H9 (cell line): ENCODE results near the gene GTPBP4. TPM values are rescaled to one million over a fixed set of nuclear protein-coding genes. Genes with fewer than 3 reads are reported as not detected.

Experiments used
- DNase-seq: peaks from one replicate; pipeline ENCODE4 v3.0.0-alpha.2; 2017
- H2AFZ ChIP-seq: one replicate; pipeline ENCODE4 v1.6.1; 2013; ENCODE audit warnings: mild to moderate bottlenecking, low read length, control low read depth, moderate library complexity
- H2AK5ac ChIP-seq: 2 replicates; pipeline ENCODE4 v1.6.1; 2013; ENCODE audit warnings: low read length, control low read depth, mixed read lengths; ENCODE audit not compliant: insufficient read length
- H2BK120ac ChIP-seq: one replicate; pipeline ENCODE4 v1.6.1; 2013; ENCODE audit warnings: low read depth, mild to moderate bottlenecking, low read length, control low read depth, inconsistent platforms; ENCODE audit not compliant: poor library complexity, severe bottlenecking
- H2BK12ac ChIP-seq: 2 replicates; pipeline ENCODE4 v1.6.1; 2013; ENCODE audit warnings: low read length, control low read depth, mixed read lengths, low read depth; ENCODE audit not compliant: insufficient read length
- H2BK15ac ChIP-seq: 2 replicates; pipeline ENCODE4 v1.6.1; 2013; ENCODE audit warnings: low read depth, low read length, control low read depth
- H2BK20ac ChIP-seq: one replicate; pipeline ENCODE4 v1.6.1; 2013; ENCODE audit warnings: low read depth, mild to moderate bottlenecking, low read length, control low read depth, inconsistent platforms; ENCODE audit not compliant: poor library complexity, severe bottlenecking
- H2BK5ac ChIP-seq: 2 replicates; pipeline ENCODE4 v1.6.1; 2013; ENCODE audit warnings: low read length, control low read depth, mixed read lengths; ENCODE audit not compliant: insufficient read length
- H3K14ac ChIP-seq: 2 replicates; pipeline ENCODE4 v1.6.1; 2013; ENCODE audit warnings: low read length, control low read depth; ENCODE audit not compliant: insufficient read depth
- H3K18ac ChIP-seq: 2 replicates; pipeline ENCODE4 v1.6.1; 2013; ENCODE audit warnings: low read depth, mild to moderate bottlenecking, mixed read lengths, low read length, control low read depth; ENCODE audit not compliant: insufficient read length
- H3K23ac ChIP-seq: 2 replicates; pipeline ENCODE4 v1.6.1; 2013; ENCODE audit warnings: low read length, control low read depth, mixed read lengths, low read depth; ENCODE audit not compliant: insufficient read length
- H3K23me2 ChIP-seq: 2 replicates; pipeline ENCODE4 v1.6.1; 2013; ENCODE audit warnings: low read depth, mild to moderate bottlenecking, mixed read lengths, low read length, control low read depth; ENCODE audit not compliant: insufficient read length, poor library complexity, severe bottlenecking
- H3K27ac ChIP-seq: 2 replicates; pipeline ENCODE4 v1.5.1; 2013; ENCODE audit warnings: low read length, control low read depth, mixed read lengths, low read depth; ENCODE audit not compliant: insufficient read length
- H3K27me3 ChIP-seq: 2 replicates; pipeline ENCODE4 v1.6.1; 2013; ENCODE audit warnings: low read length, control low read depth, inconsistent platforms; ENCODE audit not compliant: insufficient read depth
- H3K4ac ChIP-seq: 2 replicates; pipeline ENCODE4 v1.6.1; 2013; ENCODE audit warnings: low read depth, mild to moderate bottlenecking, control low read depth, inconsistent platforms, low read length, moderate library complexity
- H3K4me1 ChIP-seq: 2 replicates; pipeline ENCODE4 v1.6.1; 2013; ENCODE audit warnings: low read length, control low read depth, inconsistent platforms; ENCODE audit not compliant: insufficient read depth
- H3K4me2 ChIP-seq: 2 replicates; pipeline ENCODE4 v1.6.1; 2013; ENCODE audit warnings: low read length, control low read depth, mixed read lengths; ENCODE audit not compliant: insufficient read length, insufficient read depth
- H3K56ac ChIP-seq: 2 replicates; pipeline ENCODE4 v1.6.1; 2013; ENCODE audit warnings: low read depth, mild to moderate bottlenecking, mixed read lengths, low read length, control low read depth; ENCODE audit not compliant: insufficient read length
- H3K79me1 ChIP-seq: 2 replicates; pipeline ENCODE4 v1.6.1; 2013; ENCODE audit warnings: low read depth, mild to moderate bottlenecking, moderate library complexity, low read length, control low read depth, inconsistent platforms; ENCODE audit not compliant: insufficient read depth, poor library complexity, severe bottlenecking
- H3K79me2 ChIP-seq: 2 replicates; pipeline ENCODE4 v1.6.1; 2013; ENCODE audit warnings: low read length, control low read depth, inconsistent platforms; ENCODE audit not compliant: insufficient read depth
- H3K9ac ChIP-seq: 2 replicates; pipeline ENCODE4 v1.6.1; 2013; ENCODE audit warnings: low read length, control low read depth, mixed read lengths; ENCODE audit not compliant: insufficient read length; ENCODE audit errors: extremely low read depth
- H3K9me3 ChIP-seq: one replicate; pipeline ENCODE4 v1.6.1; 2013; ENCODE audit warnings: low read depth, low read length, inconsistent platforms; ENCODE audit not compliant: control insufficient read depth
- H3T11ph ChIP-seq: one replicate; pipeline ENCODE4 v1.6.1; 2013; ENCODE audit warnings: mild to moderate bottlenecking, low read length, control low read depth, inconsistent platforms
- H4K20me1 ChIP-seq: one replicate; pipeline ENCODE4 v1.6.1; 2013; ENCODE audit not compliant: control insufficient read depth, insufficient read length, insufficient read depth
- H4K5ac ChIP-seq: 2 replicates; pipeline ENCODE4 v1.6.1; 2013; ENCODE audit warnings: low read depth, mild to moderate bottlenecking, mixed read lengths, low read length, control low read depth; ENCODE audit not compliant: insufficient read length
- H4K8ac ChIP-seq: replicated peaks from 2 replicates; pipeline ENCODE4 v1.6.1; 2013; ENCODE audit warnings: low read length, control low read depth, mixed read lengths, low read depth; ENCODE audit not compliant: insufficient read length
- H4K91ac ChIP-seq: 2 replicates; pipeline ENCODE4 v1.6.1; 2013; ENCODE audit warnings: low read depth, mild to moderate bottlenecking, moderate library complexity, mixed read lengths, low read length, control low read depth; ENCODE audit not compliant: insufficient read length
- H3K27ac Mint-ChIP-seq, 3 experiments: 2 replicates in 2 of 3; 3 replicates in 1 of 3; pipeline ENCODE4 v1.8.0; 2020 to 2021; ENCODE audit warnings: mixed read lengths in 3 of 3, mild to moderate bottlenecking in 1 of 3, moderate library complexity in 1 of 3
- H3K27me3 Mint-ChIP-seq: 2 replicates; pipeline ENCODE4 v1.8.0; 2021; ENCODE audit warnings: low read depth, mild to moderate bottlenecking, moderate library complexity, mixed read lengths
- H3K36me3 Mint-ChIP-seq, 3 experiments: 2 replicates in 2 of 3; 3 replicates in 1 of 3; pipeline ENCODE4 v1.8.0; 2020 to 2021; ENCODE audit warnings: low read depth in 3 of 3, mixed read lengths in 3 of 3; ENCODE audit not compliant: insufficient read depth in 1 of 3
- H3K4me1 Mint-ChIP-seq, 2 experiments: 2 replicates each; pipeline ENCODE4 v1.8.0; 2020; ENCODE audit warnings: mixed read lengths in 2 of 2
- H3K4me3 Mint-ChIP-seq, 2 experiments: 2 replicates in 1 of 2; 3 replicates in 1 of 2; pipeline ENCODE4 v1.8.0; 2020 to 2021; ENCODE audit warnings: mild to moderate bottlenecking in 2 of 2, mixed read lengths in 2 of 2, moderate library complexity in 1 of 2
- H3K9me3 Mint-ChIP-seq, 2 experiments: 2 replicates in 1 of 2; 3 replicates in 1 of 2; pipeline ENCODE4 v1.8.0; 2020; ENCODE audit warnings: mild to moderate bottlenecking in 2 of 2, mixed read lengths in 2 of 2, moderate library complexity in 1 of 2
- CTCF ChIP-seq: fragments of 200-600 bp; sonication (generic); conservative IDR thresholded peaks from 3 replicates; pipeline ENCODE4 v1.8.0; 2021; ENCODE audit warnings: antibody characterized with exemption, mild to moderate bottlenecking
- WGBS: extraction: QIAGEN DNeasy Blood & Tissue Kit; methylation state at CpG from one replicate; pipeline ENCODE4 v1.1.7; 2013; ENCODE audit warnings: missing lambda C conversion rate, low lambda C conversion rate, mixed read lengths; ENCODE audit not compliant: insufficient read length; ENCODE audit errors: extremely low coverage; 5-methylcytosine and 5-hydroxymethylcytosine counted together
- total RNA-seq: library from RNA; stranded (reverse); gene quantifications from 2 replicates; pipeline ENCODE4 v1.2.1, GENCODE V29; 2021

GTPBP4 gene
- total RNA-seq, 1 experiment from 2014 or later: 134 TPM

- no peak overlapping the region for H2BK12ac ChIP-seq
- H3K18ac ChIP-seq: no peak overlapping the region
- no peak overlapping the region for H2AK5ac ChIP-seq
- peaks cover 27% of the 10 kb centered on the region for H3K9me3 ChIP-seq
- H2BK20ac ChIP-seq: no peak overlapping the region
- H3K27me3 ChIP-seq: no peaks in the 10 kb centered on the region
- H3K79me1 ChIP-seq: no peaks in the 10 kb centered on the region
- H3K4ac ChIP-seq: no peak overlapping the region
- H3K4me1 ChIP-seq: no peaks in the 10 kb centered on the region
- TF ChIP-seq CTCF: no peak
- H4K5ac ChIP-seq: no peak overlapping the region
- no peak overlapping the region for H3K56ac ChIP-seq
- H3K4me3 Mint-ChIP-seq: no peak overlapping the region
- no CpG with 5 or more reads among the region's 6 CpGs for WGBS
- H3K14ac ChIP-seq: no peak overlapping the region
- no peak overlapping the region for H3K9ac ChIP-seq
- H3K4me2 ChIP-seq: no peak overlapping the region
- H2AFZ ChIP-seq: no peak overlapping the region
- no peak overlapping the region for H4K8ac ChIP-seq
- H4K91ac ChIP-seq: no peak overlapping the region
- no peak overlapping the region for H3T11ph ChIP-seq
- no peak for DNase-seq
- H3K27me3 Mint-ChIP-seq: peaks cover 1% of the 10 kb centered on the region; the same call in 1 of the 2 replicates
- H3K4me1 Mint-ChIP-seq: peaks cover 4 to 6% of the 10 kb centered on the region in 2 experiments; a peak in 3 of 4 replicates
- no peak overlapping the region for H3K23ac ChIP-seq
- H3K27ac ChIP-seq: no peak overlapping the region
- H3K79me2 ChIP-seq: no peaks in the 10 kb centered on the region
- H3K9me3 Mint-ChIP-seq: peaks cover 31 to 34% of the 10 kb centered on the region in 2 experiments
- H3K23me2 ChIP-seq: peaks cover 3% of the 10 kb centered on the region
- no peak overlapping the region for H2BK15ac ChIP-seq
- H4K20me1 ChIP-seq: no peaks in the 10 kb centered on the region
- peaks cover 21 to 27% (median 26%) of the 10 kb centered on the region in 3 experiments for H3K36me3 Mint-ChIP-seq
- no peak overlapping the region for H2BK5ac ChIP-seq
- no peak overlapping the region for H2BK120ac ChIP-seq
- no peak overlapping the region for H3K27ac Mint-ChIP-seq
These were observed 4.8 kb upstream of the GTPBP4 start for GRCh38 chr10:983401-983800.
